ENCODE measurements around the gene CLTC. TPM values are rescaled to one million over a fixed set of nuclear protein-coding genes. Genes with fewer than 3 reads are reported as not detected.

The CLTC gene
- total RNA-seq, 1 experiment from 2014 or later, result 269 TPM

GRCh38 chr17:59676716-59677115, 57.0 kb downstream of the CLTC start:
- ChIA-PET CTCF (no interaction called here), POLR2A (ENCODE audit: unreplicated experiment) (no interaction called here)
- no peak overlapping the region for H3K4me3 ChIP-seq (ENCODE audit: low read length)
- intact Hi-C loops (cut with micrococcal nuclease), result no loop called here
- H3K27ac ChIP-seq (ENCODE audit: low read length), result no peak overlapping the region
- H3F3A ChIP-seq (ENCODE audit: low read length, unreplicated experiment), result no peaks in the 10 kb centered on the region
- no peaks in the 10 kb centered on the region for H3K27me3 ChIP-seq (ENCODE audit: low read length)
- no peak for DNase-seq
- H3K4me1 ChIP-seq (ENCODE audit: insufficient read depth, low read length), result no peaks in the 10 kb centered on the region
- peaks cover 86% of the 10 kb centered on the region for H3K36me3 ChIP-seq (ENCODE audit: low read depth, low read length)
- H3K9ac ChIP-seq (ENCODE audit: low read length), result no peak overlapping the region
- no peak for TF ChIP-seq CTCF (conservative IDR thresholded peaks at IDR 0.05; ENCODE audit: low read depth, low read length)
- H3K9me2 ChIP-seq (replicated peaks; ENCODE audit: low read length), result no peaks in the 10 kb centered on the region
- ATAC-seq, result no peak
- BruUV-seq (replicated peaks), result no TSS peak
- H3K9me3 ChIP-seq (ENCODE audit: low read length), result no peaks in the 10 kb centered on the region
- no peaks in the 10 kb centered on the region for H4K20me1 ChIP-seq (ENCODE audit: low read length)
- no peak overlapping the region for H3K4me2 ChIP-seq (ENCODE audit: low read length)
- H2AFZ ChIP-seq (ENCODE audit: low read length), result no peak overlapping the region
- peaks cover 2% of the 10 kb centered on the region for H3K79me2 ChIP-seq (ENCODE audit: low read length)

- H3K4me1 ChIP-seq (ENCODE audit: insufficient read depth, low read length), result no peaks in the 10 kb centered on the region
- H3K36me3 ChIP-seq (ENCODE audit: low read depth, low read length), result peaks cover 96% of the 10 kb centered on the region
- no peak for DNase-seq
- no peak overlapping the region for H3K9ac ChIP-seq (ENCODE audit: low read length)
- ATAC-seq, result no peak
- no peak overlapping the region for H3K4me3 ChIP-seq (ENCODE audit: low read length)
- TF ChIP-seq EZH2phosphoT487 (IDR thresholded peaks at IDR 0.05; ENCODE audit: borderline replicate concordance, low read length), result no peak
- no peak for TF ChIP-seq CTCF (conservative IDR thresholded peaks at IDR 0.05; ENCODE audit: low read depth, low read length)
- TF ChIP-seq EZH2 (IDR thresholded peaks at IDR 0.05; ENCODE audit: low read length, unreplicated experiment), result no peak
- H3K9me3 ChIP-seq (ENCODE audit: low read length), result no peaks in the 10 kb centered on the region
- intact Hi-C loops (cut with micrococcal nuclease), result no loop called here
- no peak overlapping the region for H3K4me2 ChIP-seq (ENCODE audit: low read length)
- no TSS peak for BruUV-seq (replicated peaks)
- H2AFZ ChIP-seq (ENCODE audit: low read length), result no peak overlapping the region
- POLR2A ChIA-PET (ENCODE audit: unreplicated experiment), result no interaction called here
- no peaks in the 10 kb centered on the region; the same call in 1 of the 2 replicates for H3K79me2 ChIP-seq (ENCODE audit: low read length)
- no peaks in the 10 kb centered on the region for H3F3A ChIP-seq (ENCODE audit: low read length, unreplicated experiment)
- H3K9me2 ChIP-seq (replicated peaks; ENCODE audit: low read length), result no peaks in the 10 kb centered on the region
- CTCF ChIA-PET, result no interaction called here
- no peaks in the 10 kb centered on the region for H3K27me3 ChIP-seq (ENCODE audit: low read length)
- no peak overlapping the region for H3K27ac ChIP-seq (ENCODE audit: low read length)
- H4K20me1 ChIP-seq (ENCODE audit: low read length), result no peaks in the 10 kb centered on the region
Measured at GRCh38 chr17:59678918-59679317, 59.2 kb downstream of the CLTC start.

- H3K9me3 ChIP-seq (ENCODE audit: low read length), result no peaks in the 10 kb centered on the region
- no peaks in the 10 kb centered on the region for H3K4me1 ChIP-seq (ENCODE audit: insufficient read depth, low read length)
- H2AFZ ChIP-seq (ENCODE audit: low read length), result no peak overlapping the region
- CTCF ChIA-PET, result no interaction called here
- H3K9ac ChIP-seq (ENCODE audit: low read length), result no peak overlapping the region
- no peak overlapping the region for H3K4me2 ChIP-seq (ENCODE audit: low read length)
- DNase-seq (no peak), ATAC-seq (no peak)
- no peak for TF ChIP-seq CTCF (conservative IDR thresholded peaks at IDR 0.05; ENCODE audit: low read depth, low read length)
- no peak for TF ChIP-seq EZH2phosphoT487 (IDR thresholded peaks at IDR 0.05; ENCODE audit: borderline replicate concordance, low read length)
- TF ChIP-seq EZH2 (IDR thresholded peaks at IDR 0.05; ENCODE audit: low read length, unreplicated experiment), result no peak
- H3K27me3 ChIP-seq (ENCODE audit: low read length), result no peaks in the 10 kb centered on the region
- H3K79me2 ChIP-seq (ENCODE audit: low read length), result no peaks in the 10 kb centered on the region; the same call in 1 of the 2 replicates
- no peak overlapping the region for H3K4me3 ChIP-seq (ENCODE audit: low read length)
- BruUV-seq (replicated peaks), result no TSS peak
- H3F3A ChIP-seq (ENCODE audit: low read length, unreplicated experiment), result no peaks in the 10 kb centered on the region
- peaks cover 95% of the 10 kb centered on the region for H3K36me3 ChIP-seq (ENCODE audit: low read depth, low read length)
- intact Hi-C loops (cut with micrococcal nuclease), result no loop called here
- H3K27ac ChIP-seq (ENCODE audit: low read length), result no peak overlapping the region
- H4K20me1 ChIP-seq (ENCODE audit: low read length), result no peaks in the 10 kb centered on the region
- no peaks in the 10 kb centered on the region for H3K9me2 ChIP-seq (replicated peaks; ENCODE audit: low read length)
- POLR2A ChIA-PET (ENCODE audit: unreplicated experiment), result no interaction called here
Measured at GRCh38 chr17:59680314-59680713, 60.6 kb downstream of the CLTC start.

All from PC-3 (cell line).